NOMO-1 treated with dmso at 0.1 percent for 144 hours (cell line): ENCODE data around the gene THAP11.

ENCODE experiments used
- DNase-seq: peaks from one replicate; lab custom pipeline; 2025; ENCODE audit not compliant: unreplicated experiment; lab: John Stamatoyannopoulos, UW

THAP11 gene

DNA sequence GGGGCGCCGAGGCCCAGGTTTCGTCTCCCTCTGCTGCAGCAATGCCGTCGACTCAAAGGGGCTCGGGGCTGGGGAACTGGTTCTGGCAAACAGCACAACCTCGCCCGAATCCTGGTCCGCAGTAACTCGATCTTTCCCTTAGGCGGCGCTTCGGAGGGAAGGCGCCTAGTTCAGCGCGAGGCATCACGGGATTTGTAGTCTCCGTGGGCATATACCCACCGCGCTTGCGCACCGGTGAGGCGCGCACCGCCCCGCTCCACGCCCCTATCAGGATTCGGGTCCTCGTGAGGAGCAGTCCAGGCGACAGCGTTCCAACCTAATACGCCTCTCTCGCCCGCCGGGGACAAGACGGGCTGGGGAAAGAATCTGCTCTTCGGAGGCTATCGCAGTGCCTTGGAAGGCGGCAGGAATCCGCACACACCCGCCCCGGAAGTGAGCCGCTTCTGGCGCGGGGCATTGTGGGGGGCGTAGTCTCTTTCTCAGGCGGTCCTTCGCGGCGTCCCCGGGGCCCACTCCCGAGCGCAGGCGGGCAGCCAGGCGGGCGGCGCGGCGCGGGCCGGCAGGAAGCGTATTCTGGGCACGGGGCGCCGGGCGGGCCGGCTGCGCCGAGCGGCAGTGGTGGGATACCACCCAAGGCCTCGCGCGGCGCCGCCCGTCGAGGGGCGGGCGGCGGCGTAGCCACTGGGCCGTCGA is at the start of gene THAP11:
TSS of gene THAP11 (plus strand) at position 505 of the 693 bp plus-strand sequence. CDS start 235 bp downstream, outside the sequence.
- peak; percentile 96 for DNase-seq

- DNase-seq, result no peak
These were observed 45.9 kb upstream of the THAP11 start for GRCh38 chr16:67796099-67796718.

GRCh38 chr16:67800338-67800926 is 41.7 kb upstream of the THAP11 start:
- no peak for DNase-seq

DNA sequence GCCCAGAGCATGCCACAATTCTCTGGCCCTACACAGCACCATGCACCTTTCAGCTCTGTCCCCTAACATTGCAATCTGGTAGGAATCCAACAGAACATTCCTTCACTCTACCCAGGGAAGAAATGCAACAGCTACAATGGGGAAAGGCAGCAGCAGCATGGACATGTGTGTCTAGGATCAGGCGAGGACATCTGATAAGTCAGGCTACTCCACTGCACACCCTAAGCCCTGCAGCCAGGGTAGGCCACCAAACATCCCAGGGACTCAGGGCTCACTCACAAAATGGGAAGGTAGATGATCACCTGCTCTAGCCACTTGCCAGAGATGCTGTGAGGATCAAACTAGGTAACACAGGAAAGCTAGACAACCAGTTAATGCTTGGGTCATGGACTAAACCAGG is 40.9 kb upstream of the THAP11 start:
- DNase-seq, result no peak

GRCh38 chr16:67801883-67802282 is 40.2 kb upstream of the THAP11 start:
- no peak for DNase-seq

DNA sequence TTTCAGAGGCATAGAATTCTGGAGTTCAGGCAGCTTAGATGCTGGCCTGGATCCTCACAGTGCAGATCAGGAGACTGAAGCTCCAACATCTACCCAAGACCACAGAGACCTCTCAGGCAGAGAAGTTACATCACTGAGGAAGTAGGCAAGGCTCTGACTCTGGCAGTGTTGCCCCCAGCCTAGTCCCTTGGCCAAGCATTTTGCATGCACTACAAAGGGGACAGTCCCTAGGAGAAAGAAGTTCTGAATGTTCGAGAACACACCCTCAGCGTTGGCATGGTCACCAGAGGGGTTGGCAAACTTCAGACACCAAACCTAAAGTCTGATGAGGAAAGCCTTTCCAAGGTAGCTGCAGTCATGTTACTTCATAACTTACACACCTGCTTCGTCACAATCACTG is 38.2 kb upstream of the THAP11 start:
- DNase-seq, result no peak

DNA sequence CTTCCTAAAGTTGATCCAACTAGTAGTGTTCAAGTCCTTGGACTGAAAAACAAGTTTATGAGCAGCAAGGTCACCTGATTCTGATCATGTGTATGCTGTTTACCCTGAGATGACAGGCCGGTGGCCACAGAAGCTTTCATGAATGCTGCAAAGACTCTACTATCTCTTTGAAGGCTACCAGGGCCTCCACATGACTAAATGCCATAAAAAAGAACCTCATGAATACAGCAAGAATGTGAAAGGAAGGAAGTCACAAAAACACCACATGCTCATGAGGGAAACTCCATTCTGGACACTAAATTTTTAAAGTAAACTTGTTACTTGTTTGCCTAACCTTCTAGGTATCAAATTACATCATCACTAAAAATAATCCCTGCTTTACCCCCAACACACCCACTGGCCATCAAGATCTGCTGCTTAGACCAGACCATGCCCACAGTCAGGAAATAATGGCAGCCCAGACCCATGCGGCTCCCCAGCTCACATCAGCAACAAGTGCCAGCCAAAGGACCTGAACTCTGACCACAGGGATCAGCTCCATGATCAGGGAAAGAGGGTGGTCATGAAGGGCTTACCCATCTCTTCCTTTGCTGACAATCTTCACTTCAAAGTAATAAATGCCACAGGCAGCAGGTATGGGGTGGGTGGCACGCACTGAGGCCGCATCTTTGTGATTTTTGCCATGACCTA is 37.1 kb upstream of the THAP11 start:
- DNase-seq, result no peak

DNA sequence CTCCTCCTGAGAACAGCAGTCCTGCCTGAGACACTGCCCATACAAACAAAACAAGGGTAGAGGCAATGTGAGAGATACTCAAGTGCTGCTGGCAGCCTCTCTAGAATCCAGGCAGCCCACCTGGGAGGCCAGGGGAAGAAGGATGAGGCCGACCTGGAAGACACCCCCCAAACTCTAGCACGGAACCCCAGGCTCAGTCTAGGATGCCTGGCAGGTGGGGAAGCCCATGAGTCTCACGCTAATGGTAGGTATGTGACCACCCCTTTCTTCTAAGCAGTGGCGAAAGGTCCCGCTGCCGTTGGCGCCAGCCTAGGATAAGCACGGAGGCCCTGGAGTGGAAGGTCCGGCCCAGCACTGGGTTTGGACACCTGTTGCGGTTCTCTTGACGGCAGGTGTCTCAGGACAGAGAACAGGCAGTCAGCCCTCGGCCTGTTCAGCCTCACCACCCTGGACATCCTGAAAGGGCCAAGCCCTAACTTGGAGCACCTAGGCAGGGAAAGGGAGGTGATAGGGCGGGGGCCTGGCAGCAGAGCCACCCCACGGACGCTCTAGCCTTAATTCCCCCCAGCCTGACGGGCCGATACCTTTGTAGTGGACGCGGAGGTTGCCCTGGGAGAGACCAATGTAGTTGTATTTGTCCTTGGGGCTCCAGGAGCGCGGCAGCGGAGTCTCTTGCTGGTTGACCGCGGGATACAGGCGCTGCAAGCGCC is 36.2 kb upstream of the THAP11 start:
- DNase-seq, result no peak

- DNase-seq, result peak; percentile 100
These were observed 35.5 kb upstream of the THAP11 start, which contains the start of the genes RANBP10 and TSNAXIP1 for GRCh38 chr16:67806428-67807147. TSS of gene RANBP10 (minus strand) at chr16:67806560. CDS start at chr16:67806536, 24 bp downstream. TSS of gene TSNAXIP1 (plus strand) at chr16:67806889. CDS start at chr16:67807150, 261 bp downstream.

- no peak for DNase-seq
These were observed 34.9 kb upstream of the THAP11 start for GRCh38 chr16:67807148-67807682.

DNA sequence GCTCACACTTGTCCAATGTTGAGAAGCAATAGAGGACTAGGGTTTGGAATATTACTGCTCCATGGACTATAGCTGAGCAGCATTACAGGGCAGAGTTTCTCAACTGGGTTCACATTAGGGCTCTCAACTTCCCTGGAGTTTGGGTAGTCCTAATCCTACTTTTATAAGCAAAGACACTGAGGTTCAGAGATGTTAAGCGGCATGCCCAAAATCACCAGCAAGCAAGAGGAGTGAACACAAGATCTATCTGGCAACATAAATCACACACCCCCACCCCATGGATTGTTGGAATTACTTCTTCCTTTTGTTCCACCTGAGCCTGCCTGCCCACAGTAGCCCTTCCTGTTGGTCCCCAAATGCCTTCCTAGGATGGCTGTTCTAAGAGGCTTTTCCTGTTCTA is 30.2 kb upstream of the THAP11 start:
- no peak for DNase-seq

- DNase-seq, result no peak
These were observed 27.6 kb upstream of the THAP11 start for GRCh38 chr16:67814567-67814966.

DNA sequence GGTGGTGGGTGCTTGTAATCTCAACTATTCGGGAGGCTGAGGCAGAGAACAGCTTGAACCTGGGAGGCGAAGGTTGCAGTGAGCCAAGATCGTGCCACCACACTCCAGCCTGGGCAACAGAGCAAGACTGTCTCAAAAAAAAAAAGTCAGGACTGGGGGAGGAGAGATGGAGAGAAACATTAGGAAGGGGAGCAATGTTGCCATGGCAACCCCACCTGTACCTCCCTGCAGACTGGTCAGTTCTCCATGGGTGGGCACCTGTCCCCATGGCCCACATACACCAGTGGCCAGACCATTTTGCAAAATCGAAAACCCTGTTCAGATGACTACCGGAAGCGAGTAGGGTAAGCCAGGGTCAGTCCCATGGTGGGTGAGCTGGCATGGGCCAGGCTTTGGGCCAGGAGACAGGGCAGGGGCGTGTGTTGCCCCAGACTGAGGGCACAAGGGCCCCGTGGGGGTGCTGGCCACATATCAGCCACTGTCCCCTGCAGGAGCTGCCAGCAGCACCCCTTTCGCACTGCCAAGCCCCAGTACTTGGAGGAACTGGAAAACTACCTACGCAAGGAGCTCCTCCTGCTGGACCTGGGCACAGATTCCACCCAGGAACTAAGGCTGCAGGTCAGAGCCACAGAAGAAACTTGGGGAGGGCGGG is 21.4 kb upstream of the THAP11 start:
- no peak for DNase-seq

- DNase-seq, result no peak
These were observed 19.6 kb upstream of the THAP11 start for GRCh38 chr16:67822511-67822910.

- no peak for DNase-seq
These were observed 17.0 kb upstream of the THAP11 start for GRCh38 chr16:67825119-67825518.

GRCh38 chr16:67825906-67826305 is 16.2 kb upstream of the THAP11 start:
- no peak for DNase-seq

- no peak for DNase-seq
These were observed 13.5 kb upstream of the THAP11 start for GRCh38 chr16:67828651-67829050.

DNA sequence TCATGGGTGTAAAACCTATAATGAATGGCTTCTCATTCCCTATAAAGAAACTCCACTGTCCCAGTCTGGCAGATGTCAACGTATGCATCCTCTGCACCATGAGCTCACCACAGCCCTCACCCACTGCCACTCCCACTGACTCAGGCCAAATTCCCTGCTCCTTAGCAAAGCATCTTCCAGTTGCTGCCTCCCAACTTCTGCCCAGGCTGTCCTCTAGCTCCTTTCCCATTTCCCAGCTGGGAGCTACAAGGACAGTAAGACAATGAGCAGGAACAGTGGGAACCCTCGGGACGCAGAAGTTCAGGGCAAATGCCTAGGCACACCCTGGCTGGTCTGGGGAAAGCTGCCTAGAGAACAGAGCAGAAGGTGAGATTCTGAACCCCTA is 9.1 kb upstream of the THAP11 start:
- DNase-seq, result no peak

DNA sequence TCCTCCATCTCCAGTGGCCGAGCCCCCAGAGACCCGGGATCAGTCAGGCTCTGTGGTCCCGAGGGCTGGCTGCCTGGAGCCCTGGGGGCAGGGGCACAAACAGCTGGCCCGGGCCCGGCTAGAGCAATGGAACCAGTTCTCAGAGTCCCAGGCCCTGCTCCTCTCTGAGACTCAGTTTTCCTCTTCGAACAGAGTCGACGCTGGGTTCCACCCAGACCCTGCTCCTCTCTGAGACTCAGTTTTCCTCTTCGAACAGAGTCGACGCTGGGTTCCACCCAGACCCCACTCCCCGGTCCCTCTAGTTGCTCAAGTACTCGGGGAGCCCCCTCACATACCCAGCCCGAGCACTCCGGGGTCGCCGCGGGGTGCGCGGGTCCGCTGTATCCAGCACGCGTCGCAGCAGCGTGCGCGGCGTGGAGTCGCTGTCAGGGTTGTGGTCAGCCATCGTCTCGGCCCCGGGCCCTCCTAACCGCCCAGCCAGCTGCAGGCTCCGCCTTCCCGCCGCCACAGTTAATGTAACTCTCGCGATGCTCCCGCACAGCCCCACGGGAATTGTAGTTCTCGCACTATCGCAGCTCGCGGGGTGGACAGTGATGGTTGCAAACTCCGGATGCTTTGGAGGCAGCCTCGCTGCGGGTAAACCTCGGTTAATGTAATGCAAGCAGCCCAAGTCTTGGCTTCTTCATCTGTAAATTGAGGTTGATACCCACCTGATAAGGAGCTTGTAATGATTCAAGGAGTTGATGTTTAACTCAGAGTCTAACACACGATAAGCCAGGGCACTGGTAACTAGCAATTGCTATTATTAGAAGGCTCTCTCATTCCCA is 8.5 kb upstream of the THAP11 start:
- peak; percentile 86 for DNase-seq
